ENCODE results near the gene PLEKHA1. TPM values are rescaled to one million over a fixed set of nuclear protein-coding genes. Genes with fewer than 3 reads are reported as not detected.

PLEKHA1 gene
- total and polyA plus RNA-seq, 5 donors: 15.7 to 42.8 (median 38.5) TPM

DNA sequence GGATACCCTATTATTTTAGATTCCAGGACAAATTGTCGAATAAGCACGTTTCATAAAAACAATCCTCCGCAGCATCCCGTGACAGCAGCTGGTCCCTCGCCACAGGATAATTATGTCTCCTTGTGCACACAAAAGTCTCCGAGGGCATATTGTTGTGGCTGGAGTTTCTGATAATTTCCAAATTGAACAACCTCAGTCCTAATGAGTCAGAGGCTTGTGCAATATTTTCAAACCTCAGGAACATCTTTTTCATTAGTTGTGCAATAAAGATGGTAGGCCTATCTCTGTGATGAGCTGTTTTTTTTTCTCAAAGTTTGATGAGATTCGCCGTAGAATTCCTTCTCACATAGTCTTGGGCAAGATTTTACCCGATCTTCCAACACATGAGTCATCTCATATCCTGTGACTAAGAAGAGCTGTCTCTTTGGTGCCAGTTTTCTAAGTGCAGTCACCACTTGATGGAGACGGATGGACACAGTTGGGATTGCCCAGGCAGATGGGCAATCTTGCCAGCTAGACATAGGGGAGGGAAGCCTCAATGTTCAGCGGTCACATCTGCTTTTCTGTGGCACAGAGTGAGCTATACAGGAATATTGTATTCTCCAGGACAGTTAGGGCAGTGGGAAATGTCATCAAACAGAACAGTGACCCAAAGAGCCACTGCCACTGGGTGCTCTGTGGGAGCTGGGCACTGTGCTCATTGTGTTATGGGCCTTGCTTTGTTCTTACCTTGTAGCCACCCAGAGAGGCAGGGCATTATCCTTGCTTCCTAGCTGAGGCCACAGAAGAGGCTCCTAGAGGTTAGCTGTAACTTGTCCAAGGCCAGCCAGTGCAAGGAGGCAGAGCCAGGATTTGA lies 94.6 kb downstream of the PLEKHA1 start:
- Histone ChIP-seq H3K4me3 (ENCODE audit: low read length) (no peak overlapping the region), H3K27ac (ENCODE audit: low read length) (peak overlapping the region; percentile 21), H3K27me3 (ENCODE audit: control insufficient read depth, insufficient read depth) (no peaks in the 10 kb centered on the region), H3K4me1 (ENCODE audit: control insufficient read depth, insufficient read depth, low read length) (peaks cover 3% of the 10 kb centered on the region), H3K9me3 (ENCODE audit: control insufficient read depth, low read length) (no peaks in the 10 kb centered on the region)
- no peak for DNase-seq
- 50% methylated on average over 11 of the region's 11 CpGs for WGBS
- peak; percentile 76 to 77 for ATAC-seq
- intact Hi-C loops (cut with DNase I): no loop called here

DNA sequence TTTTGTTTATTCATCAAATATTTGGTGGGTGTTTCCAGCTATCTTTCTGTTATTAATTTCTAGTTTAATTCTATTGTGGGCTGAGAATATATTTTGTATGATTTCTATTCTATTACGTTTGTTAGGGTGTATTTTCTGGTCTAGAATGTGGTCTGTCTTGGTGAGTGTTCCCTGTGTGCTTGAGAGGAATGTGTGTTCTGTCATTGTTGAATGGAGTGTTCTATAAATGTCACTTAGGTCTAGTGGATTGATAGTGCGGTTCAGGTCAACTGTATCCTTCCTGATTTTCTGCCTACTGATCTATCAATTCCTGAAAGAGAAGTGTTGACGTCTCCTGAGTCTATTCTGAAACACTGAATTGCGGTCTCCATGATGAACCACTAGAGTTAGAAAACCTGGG lies 95.3 kb downstream of the PLEKHA1 start:
- H3K27me3 ChIP-seq (ENCODE audit: control insufficient read depth, insufficient read depth): no peaks in the 10 kb centered on the region
- H3K4me1 ChIP-seq (ENCODE audit: control insufficient read depth, insufficient read depth, low read length): peaks cover 7% of the 10 kb centered on the region
- no peaks in the 10 kb centered on the region for H3K9me3 ChIP-seq (ENCODE audit: control insufficient read depth, low read length)
- ATAC-seq (peak in 1 of 2 donors; percentile 49), DNase-seq (no peak)
- no peak overlapping the region for H3K4me3 ChIP-seq (ENCODE audit: low read length)
- intact Hi-C loops (cut with DNase I): no loop called here
- 69% methylated on average over 4 of the region's 4 CpGs for WGBS
- no peak overlapping the region for H3K27ac ChIP-seq (ENCODE audit: low read length)

DNA sequence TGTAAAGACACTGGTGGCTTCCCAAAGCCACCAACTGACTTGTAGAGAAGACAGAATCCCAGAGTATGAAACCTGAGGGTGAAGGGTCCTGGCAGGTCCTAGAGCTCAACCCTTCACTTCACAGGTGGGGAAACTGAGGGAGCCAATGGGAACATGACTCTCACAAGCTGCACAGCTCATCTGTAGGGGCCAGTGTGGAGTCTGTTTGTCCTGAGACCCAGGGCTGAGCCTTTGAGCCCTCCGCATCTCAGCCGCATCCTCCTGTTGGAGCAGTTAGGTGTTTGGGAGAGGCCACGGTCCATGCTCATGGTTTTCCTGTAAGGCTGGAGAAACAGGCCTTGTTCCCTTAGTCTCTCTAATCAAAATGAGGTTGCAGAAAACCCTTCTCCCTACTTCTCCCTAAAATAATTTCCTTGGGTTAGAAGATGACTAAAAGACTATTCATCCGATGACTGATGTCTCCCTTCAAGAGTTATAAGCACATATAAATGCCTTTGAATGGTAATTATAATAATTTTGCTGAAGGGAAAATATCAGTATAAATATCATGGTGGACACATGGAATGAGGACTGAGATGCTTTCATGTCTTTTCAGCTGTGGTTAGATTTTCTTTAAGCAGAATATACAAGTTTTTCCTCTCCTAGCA lies 97.1 kb downstream of the PLEKHA1 start:
- no peak for DNase-seq
- Histone ChIP-seq H3K27ac (ENCODE audit: low read length) (no peak overlapping the region), H3K4me1 (ENCODE audit: control insufficient read depth, insufficient read depth, low read length) (peaks cover 16% of the 10 kb centered on the region), H3K27me3 (ENCODE audit: control insufficient read depth, insufficient read depth) (no peaks in the 10 kb centered on the region), H3K4me3 (ENCODE audit: low read length) (no peak overlapping the region), H3K9me3 (ENCODE audit: control insufficient read depth, low read length) (no peaks in the 10 kb centered on the region)
- 99% methylated on average over 4 of the region's 4 CpGs for WGBS
- ATAC-seq: no peak
- intact Hi-C loops (cut with DNase I): no loop called here

DNA sequence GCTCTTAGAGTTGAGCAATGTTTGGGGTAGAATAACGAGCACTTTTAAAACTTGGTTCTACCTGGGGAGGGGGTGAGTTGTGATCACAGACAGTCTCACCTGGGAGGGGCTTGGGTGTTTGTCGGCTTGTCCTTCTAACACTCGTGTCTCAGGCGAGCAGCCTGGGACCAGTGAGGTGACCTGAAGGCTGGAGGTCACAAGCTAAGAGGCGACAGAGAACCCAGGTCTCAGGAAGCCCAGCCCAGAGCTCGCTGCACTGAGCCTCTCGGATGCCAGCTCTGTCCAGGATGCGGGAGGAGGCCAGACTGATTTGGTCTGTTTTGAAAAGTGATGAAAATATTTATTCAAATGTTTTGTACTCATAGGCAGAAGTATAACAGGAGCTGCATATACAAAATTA lies 98.6 kb downstream of the PLEKHA1 start:
- ATAC-seq: no peak
- Histone ChIP-seq H3K4me3 (ENCODE audit: low read length) (no peak overlapping the region), H3K4me1 (ENCODE audit: control insufficient read depth, insufficient read depth, low read length) (peaks cover 16% of the 10 kb centered on the region), H3K27ac (ENCODE audit: low read length) (no peak overlapping the region), H3K27me3 (ENCODE audit: control insufficient read depth, insufficient read depth) (no peaks in the 10 kb centered on the region), H3K9me3 (ENCODE audit: control insufficient read depth, low read length) (no peaks in the 10 kb centered on the region)
- 70% methylated on average over 8 of the region's 8 CpGs for whole genome bisulfite sequencing
- intact Hi-C loops (cut with DNase I): no loop called here
- DNase-seq: no peak

DNA sequence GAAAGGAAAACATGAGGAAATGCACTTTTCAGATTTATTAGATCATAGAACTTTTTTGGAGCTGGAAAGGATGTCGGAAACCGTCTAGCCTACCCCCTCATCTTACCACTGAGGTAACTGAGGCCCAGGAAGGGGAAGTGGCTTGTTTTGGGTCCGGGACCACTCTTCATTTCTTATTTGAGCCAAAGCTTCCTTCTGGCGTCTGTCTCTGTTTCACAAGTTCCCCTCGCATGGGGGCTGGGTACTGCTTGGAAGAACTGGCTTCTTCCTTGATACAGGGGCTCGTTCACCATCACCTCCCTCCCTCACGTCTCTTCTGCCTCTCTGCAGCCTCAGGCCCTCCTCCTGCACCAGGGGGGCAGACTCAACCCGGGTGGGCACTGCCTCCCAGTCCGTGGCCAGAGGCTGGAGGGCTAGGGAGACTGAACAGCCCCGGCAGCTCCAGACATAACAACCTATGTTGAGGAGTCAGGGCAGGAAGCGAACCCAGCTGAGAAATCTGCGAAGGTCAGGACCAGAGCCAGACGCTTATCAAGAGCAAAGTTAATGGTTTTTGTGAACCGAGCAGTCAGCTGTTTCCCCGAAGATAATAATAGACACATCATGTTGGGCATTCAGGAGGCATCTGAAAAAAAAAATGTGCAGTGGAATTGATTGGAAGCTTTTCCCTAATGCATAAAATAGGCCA lies 99.8 kb downstream of the PLEKHA1 start:
- ATAC-seq (peak; percentile 68 to 84), DNase-seq (peak in 2 of 3 donors; percentile 66 to 70)
- no peak overlapping the region for H3K27ac ChIP-seq (ENCODE audit: low read length)
- H3K4me3 ChIP-seq (ENCODE audit: low read length): no peak overlapping the region
- H3K4me1 ChIP-seq (ENCODE audit: control insufficient read depth, insufficient read depth, low read length): peaks cover 16% of the 10 kb centered on the region
- WGBS: 16% methylated on average over 15 of the region's 15 CpGs
- intact Hi-C loops (cut with DNase I): no loop called here
- no peaks in the 10 kb centered on the region for H3K9me3 ChIP-seq (ENCODE audit: control insufficient read depth, low read length)
- no peaks in the 10 kb centered on the region for H3K27me3 ChIP-seq (ENCODE audit: control insufficient read depth, insufficient read depth)

DNA sequence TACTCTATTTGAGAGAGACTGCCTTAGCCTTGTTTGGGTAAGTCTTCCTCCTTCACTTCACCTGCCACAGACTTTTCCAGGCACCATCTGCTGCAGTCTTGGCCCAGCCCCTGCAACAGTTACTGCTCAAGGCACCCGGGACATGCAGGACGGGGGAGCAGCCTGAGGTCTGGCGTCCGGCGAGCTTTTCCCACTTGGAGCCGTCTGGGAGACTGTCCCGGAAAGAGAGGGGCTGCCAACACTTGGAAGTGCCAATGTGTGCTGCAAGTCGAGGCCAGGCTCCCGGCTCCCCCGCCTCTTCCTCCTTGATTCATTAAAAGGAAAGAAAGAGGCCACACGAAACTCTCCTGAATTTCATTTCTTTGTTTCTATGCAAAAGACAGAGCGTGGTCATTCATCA lies 100.6 kb downstream of the PLEKHA1 start:
- ATAC-seq: peak; percentile 93 to 96
- Histone ChIP-seq H3K9me3 (ENCODE audit: control insufficient read depth, low read length) (no peaks in the 10 kb centered on the region), H3K27ac (ENCODE audit: low read length) (peak overlapping the region; percentile 9), H3K4me1 (ENCODE audit: control insufficient read depth, insufficient read depth, low read length) (peaks cover 13% of the 10 kb centered on the region), H3K4me3 (ENCODE audit: low read length) (no peak overlapping the region), H3K27me3 (ENCODE audit: control insufficient read depth, insufficient read depth) (no peaks in the 10 kb centered on the region)
- WGBS: 17% methylated on average over 12 of the region's 12 CpGs
- intact Hi-C loops (cut with DNase I): no loop called here
- peak; percentile 87 to 95 (median 94) for DNase-seq

DNA sequence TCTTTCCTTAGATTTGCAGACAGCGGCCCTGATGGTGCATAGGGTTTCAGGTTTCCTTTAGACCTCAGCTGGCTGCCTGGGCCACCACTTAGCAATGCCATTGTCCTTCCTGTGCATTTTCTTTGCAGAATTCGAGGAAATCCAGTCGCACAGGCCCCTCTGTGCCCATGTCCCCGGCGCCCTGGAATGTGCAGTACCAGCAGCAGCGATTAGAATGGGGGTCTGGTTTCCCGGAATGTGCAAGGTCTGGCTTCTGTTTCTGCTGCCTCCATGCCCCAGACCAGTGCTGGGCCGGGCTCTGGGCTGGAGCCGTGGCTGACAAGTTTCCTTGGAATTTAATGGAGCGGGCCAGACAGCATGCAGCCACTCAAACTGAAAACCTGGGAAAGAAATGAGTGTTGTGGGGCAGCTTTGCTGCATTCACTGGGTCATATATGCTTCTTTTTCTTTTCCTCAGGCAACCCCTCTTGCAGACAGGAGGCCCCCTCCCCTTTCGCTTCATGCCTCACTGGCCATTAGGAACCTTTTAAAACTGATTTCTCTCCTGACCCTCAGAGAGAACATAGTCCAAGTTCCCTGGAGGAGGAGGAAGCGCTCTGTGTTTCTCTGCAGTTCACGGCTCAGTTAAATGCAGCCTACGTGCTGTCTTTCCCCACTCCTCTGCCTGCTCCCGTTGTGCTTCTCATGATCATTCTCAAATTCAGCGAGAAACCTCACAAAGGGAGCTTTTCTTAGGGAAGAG lies 101.3 kb downstream of the PLEKHA1 start:
- H3K4me3 ChIP-seq (ENCODE audit: low read length): no peak overlapping the region
- H3K4me1 ChIP-seq (ENCODE audit: control insufficient read depth, insufficient read depth, low read length): peaks cover 13% of the 10 kb centered on the region
- WGBS: 60% methylated on average over 16 of the region's 16 CpGs
- peak; percentile 8 to 47 for ATAC-seq
- H3K27me3 ChIP-seq (ENCODE audit: control insufficient read depth, insufficient read depth): no peaks in the 10 kb centered on the region
- intact Hi-C loops (cut with DNase I): no loop called here
- no peaks in the 10 kb centered on the region for H3K9me3 ChIP-seq (ENCODE audit: control insufficient read depth, low read length)
- H3K27ac ChIP-seq (ENCODE audit: low read length): no peak overlapping the region
- peak in 1 of 3 donors; percentile 60 for DNase-seq

DNA sequence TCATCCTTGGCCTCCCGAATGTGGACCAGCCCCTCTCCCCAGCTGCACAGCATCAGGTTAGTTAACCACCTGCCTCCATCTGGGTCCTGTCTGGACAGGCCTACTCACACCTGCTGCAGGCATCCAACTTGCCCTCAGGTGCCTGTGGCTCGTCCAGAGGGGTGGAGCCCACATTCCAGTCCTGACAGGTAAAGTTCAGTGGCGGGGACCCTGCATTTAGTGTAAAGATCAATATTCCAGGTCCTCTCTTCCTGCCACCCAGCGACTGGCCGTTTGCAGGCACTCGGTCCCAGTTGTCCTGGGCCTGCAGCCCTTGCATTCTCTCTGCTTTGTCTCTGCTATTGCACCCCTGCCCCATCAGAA lies 101.8 kb downstream of the PLEKHA1 start:
- Histone ChIP-seq H3K9me3 (ENCODE audit: control insufficient read depth, low read length) (no peaks in the 10 kb centered on the region), H3K27me3 (ENCODE audit: control insufficient read depth, insufficient read depth) (no peaks in the 10 kb centered on the region), H3K27ac (ENCODE audit: low read length) (no peak overlapping the region), H3K4me3 (ENCODE audit: low read length) (no peak overlapping the region), H3K4me1 (ENCODE audit: control insufficient read depth, insufficient read depth, low read length) (peaks cover 13% of the 10 kb centered on the region)
- ATAC-seq (no peak), DNase-seq (no peak)
- 91% methylated on average over 6 of the region's 6 CpGs for WGBS
- intact Hi-C loops (cut with DNase I): no loop called here

DNA sequence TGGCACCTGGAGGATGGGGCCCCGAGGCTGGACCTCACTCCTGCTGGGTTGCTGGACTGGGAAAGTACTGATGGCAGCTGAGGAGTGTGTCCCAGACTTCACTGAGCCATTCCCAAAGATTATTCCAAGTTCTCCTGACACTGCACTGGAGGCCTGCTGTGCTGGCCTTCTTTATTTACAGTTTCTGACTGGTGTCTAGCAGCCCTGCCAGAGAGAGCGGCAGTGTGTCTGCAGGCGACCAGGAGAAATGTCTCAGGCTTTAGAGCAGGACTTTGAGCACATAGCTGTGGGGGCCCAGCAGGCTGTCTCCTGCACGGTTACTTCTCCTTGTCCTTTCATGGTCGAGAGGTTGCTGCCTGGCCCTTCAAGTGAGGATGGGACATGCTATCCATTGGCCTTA lies 102.9 kb downstream of the PLEKHA1 start:
- DNase-seq (no peak), ATAC-seq (no peak)
- no peaks in the 10 kb centered on the region for H3K27me3 ChIP-seq (ENCODE audit: control insufficient read depth, insufficient read depth)
- H3K4me3 ChIP-seq (ENCODE audit: low read length): no peak overlapping the region
- intact Hi-C loops (cut with DNase I): no loop called here
- WGBS: 93% methylated on average over 5 of the region's 5 CpGs
- H3K27ac ChIP-seq (ENCODE audit: low read length): no peak overlapping the region
- no peaks in the 10 kb centered on the region for H3K9me3 ChIP-seq (ENCODE audit: control insufficient read depth, low read length)
- peaks cover 13% of the 10 kb centered on the region for H3K4me1 ChIP-seq (ENCODE audit: control insufficient read depth, insufficient read depth, low read length)

DNA sequence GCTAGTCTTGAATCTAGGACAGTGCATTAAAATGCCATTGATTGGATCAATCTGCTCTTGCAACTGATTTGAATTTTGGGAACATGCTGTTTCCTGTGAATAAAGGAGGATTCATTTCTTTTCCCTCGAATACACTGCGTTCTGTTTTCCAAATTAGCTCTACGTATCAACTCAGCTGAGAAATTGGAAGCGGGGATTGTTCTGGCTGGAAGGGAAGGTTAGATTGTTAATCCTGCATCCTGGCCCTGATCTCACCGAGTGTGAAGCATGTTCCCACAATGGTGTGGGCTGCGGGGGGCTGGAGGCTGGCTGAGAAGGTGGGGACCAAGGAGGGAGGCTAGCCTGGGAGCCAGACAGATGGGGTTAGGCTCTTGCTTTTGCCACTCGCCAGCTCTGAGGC lies 104.5 kb downstream of the PLEKHA1 start:
- ATAC-seq (no peak), DNase-seq (no peak)
- Histone ChIP-seq H3K4me1 (ENCODE audit: control insufficient read depth, insufficient read depth, low read length) (peaks cover 13% of the 10 kb centered on the region), H3K27me3 (ENCODE audit: control insufficient read depth, insufficient read depth) (no peaks in the 10 kb centered on the region), H3K9me3 (ENCODE audit: control insufficient read depth, low read length) (no peaks in the 10 kb centered on the region), H3K27ac (ENCODE audit: low read length) (no peak overlapping the region), H3K4me3 (ENCODE audit: low read length) (no peak overlapping the region)
- intact Hi-C loops (cut with DNase I): no loop called here
- 69% methylated on average over 7 of the region's 7 CpGs for WGBS
